ENCODE data around the gene MLANA.
A peak's percentile ranks its signal among the peaks of the same experiment; 100 is the strongest.

The MLANA gene

GRCh38 chr9:5890641-5891040, at the start of gene MLANA:
Gene MLANA (plus strand): TSS chr9:5890889. CDS start chr9:5892475, 1,586 bp downstream.
- Histone ChIP-seq H3K4me3 (ENCODE audit: low read depth, low read length) (no peak within 1 kb of the TSS), H3K4me1 (ENCODE audit: control insufficient read depth, insufficient read depth, low read length) (0 out of 2 replicates have a peak, but pooled peaks cover 2% of the 10 kb centered on the region), H3K9me3 (ENCODE audit: control insufficient read depth, insufficient read depth, low read depth, low read length) (no peaks in the 10 kb centered on the region), H3K27ac (ENCODE audit: extremely low read depth, low read depth, low read length) (no peak within 1 kb of the TSS), H3K36me3 (ENCODE audit: control insufficient read depth in 2 of 2, insufficient read depth in 1 of 2, low read length in 2 of 2) (no peaks in the 10 kb centered on the region)
- no peak for TF ChIP-seq ZNF302 (tag by site-specific recombination; IDR thresholded peaks at IDR 0.05; ENCODE audit: low read depth)
- TF ChIP-seq ZNF626 (tag by site-specific recombination; IDR thresholded peaks at IDR 0.05) = no peak
- no peak for TF ChIP-seq ZSCAN5A (tag by site-specific recombination; IDR thresholded peaks at IDR 0.05)
- TF ChIP-seq, protein P1, sequence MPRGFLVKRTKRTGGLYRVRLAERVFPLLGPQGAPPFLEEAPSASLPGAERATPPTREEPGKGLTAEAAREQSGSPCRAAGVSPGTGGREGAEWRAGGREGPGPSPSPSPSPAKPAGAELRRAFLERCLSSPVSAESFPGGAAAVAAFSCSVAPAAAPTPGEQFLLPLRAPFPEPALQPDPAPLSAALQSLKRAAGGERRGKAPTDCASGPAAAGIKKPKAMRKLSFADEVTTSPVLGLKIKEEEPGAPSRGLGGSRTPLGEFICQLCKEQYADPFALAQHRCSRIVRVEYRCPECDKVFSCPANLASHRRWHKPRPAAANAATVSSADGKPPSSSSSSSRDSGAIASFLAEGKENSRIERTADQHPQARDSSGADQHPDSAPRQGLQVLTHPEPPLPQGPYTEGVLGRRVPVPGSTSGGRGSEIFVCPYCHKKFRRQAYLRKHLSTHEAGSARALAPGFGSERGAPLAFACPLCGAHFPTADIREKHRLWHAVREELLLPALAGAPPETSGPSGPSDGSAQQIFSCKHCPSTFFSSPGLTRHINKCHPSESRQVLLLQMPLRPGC (tag by site-specific recombination; IDR thresholded peaks at IDR 0.05) = no peak
- TF ChIP-seq HOXD13 (CRISPR knock-in tag; IDR thresholded peaks at IDR 0.05; ENCODE audit: borderline replicate concordance) = no peak
- no peak for TF ChIP-seq HOXC10 (CRISPR knock-in tag; IDR thresholded peaks at IDR 0.05)
- TF ChIP-seq SP7 (tag by site-specific recombination; IDR thresholded peaks at IDR 0.05) = no peak
- TF ChIP-seq ZBTB21 (tag by site-specific recombination; IDR thresholded peaks at IDR 0.05) = no peak
- TF ChIP-seq ZNF211 (tag by site-specific recombination; IDR thresholded peaks at IDR 0.05; ENCODE audit: low read depth) = no peak
- no peak for TF ChIP-seq TRIM28 (IDR thresholded peaks at IDR 0.05; ENCODE audit: borderline replicate concordance, low read length)
- CTCF ChIA-PET = interaction anchor here (0.6 to 1.2 kb wide), 2 partner anchors 19 to 415 kb away, joined by 3 to 4 read pairs; no protein-coding TSS in a partner anchor
- POLR2A ChIA-PET = no interaction called here

- ChIA-PET CTCF (interaction anchor here (1.1 to 3.6 kb wide), 3 partner anchors 8 to 213 kb away, joined by 3 to 39 read pairs (median 3); partner anchors contain the start of gene ERMP1), POLR2A (interaction anchor here (3.2 kb wide), 1 partner anchor 9 kb away, joined by 18 read pairs; the partner anchor contains the start of gene ERMP1)
- H3K4me3 ChIP-seq (ENCODE audit: low read depth, low read length) = no peak overlapping the region
- peaks cover 21% of the 10 kb centered on the region for H3K4me1 ChIP-seq (ENCODE audit: control insufficient read depth, insufficient read depth, low read length)
- no peak overlapping the region for H3K27ac ChIP-seq (ENCODE audit: extremely low read depth, low read depth, low read length)
- 0 out of 2 replicates have a peak, but pooled peaks have one; percentile 10 for TF ChIP-seq SP2 (tag by site-specific recombination; IDR thresholded peaks at IDR 0.05)
- no peak for TF ChIP-seq ZNF785 (tag by site-specific recombination; IDR thresholded peaks at IDR 0.05)
- no peak for TF ChIP-seq ZNF2 (tag by site-specific recombination; IDR thresholded peaks at IDR 0.05)
- TF ChIP-seq ZNF501 (tag by site-specific recombination; IDR thresholded peaks at IDR 0.05) = no peak
- no peak for TF ChIP-seq FEZF1 (tag by site-specific recombination; IDR thresholded peaks at IDR 0.05)
- no peak for TF ChIP-seq ZSCAN18 (tag by site-specific recombination; IDR thresholded peaks at IDR 0.05)
- TF ChIP-seq ZNF449 (tag by site-specific recombination; IDR thresholded peaks at IDR 0.05) = peak; percentile 64; the same call in 1 of the 2 replicates
- TF ChIP-seq KLF8 (tag by site-specific recombination; IDR thresholded peaks at IDR 0.05) = no peak
- TF ChIP-seq, protein P2, sequence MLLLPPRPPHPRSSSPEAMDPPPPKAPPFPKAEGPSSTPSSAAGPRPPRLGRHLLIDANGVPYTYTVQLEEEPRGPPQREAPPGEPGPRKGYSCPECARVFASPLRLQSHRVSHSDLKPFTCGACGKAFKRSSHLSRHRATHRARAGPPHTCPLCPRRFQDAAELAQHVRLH (tag by site-specific recombination; IDR thresholded peaks at IDR 0.05) = no peak
- no peak for TF ChIP-seq ZNF843 (tag by site-specific recombination; IDR thresholded peaks at IDR 0.05)
- TF ChIP-seq ZEB2 (tag by site-specific recombination; IDR thresholded peaks at IDR 0.05) = no peak
- no peaks in the 10 kb centered on the region for H3K36me3 ChIP-seq (ENCODE audit: control insufficient read depth in 2 of 2, insufficient read depth in 1 of 2, low read length in 2 of 2)
- no peaks in the 10 kb centered on the region for H3K9me3 ChIP-seq (ENCODE audit: control insufficient read depth, insufficient read depth, low read depth, low read length)
Observed at GRCh38 chr9:5841771-5842573, 48.7 kb upstream of the MLANA start.

Data from HEK293 (cell line).